Liver (tissue), 9 donors: Measurements from ENCODE around the gene NSG1. TPM values are rescaled to one million over a fixed set of nuclear protein-coding genes. Genes with fewer than 3 reads are reported as not detected.

Source experiments
- DNase-seq: peaks from one replicate; pipeline ENCODE4 v3.0.0-alpha.2; 2017; ENCODE audit warnings: low spot score
- H3K27ac ChIP-seq, 2 donors: one replicate each; pipeline ENCODE4 v1.7.0; 2013; ENCODE audit warnings: inconsistent platforms in 2 of 2, low read length in 2 of 2, control low read depth in 1 of 2, low read depth in 1 of 2, mild to moderate bottlenecking in 1 of 2
- H3K27me3 ChIP-seq, 4 donors: one replicate each; pipeline versions ENCODE4 v1.6.1 to v1.7.0; 2013; ENCODE audit warnings: low read length in 3 of 4, inconsistent platforms in 1 of 4, mild to moderate bottlenecking in 1 of 4, moderate library complexity in 1 of 4; ENCODE audit not compliant: control insufficient read depth in 4 of 4, insufficient read depth in 4 of 4
- H3K36me3 ChIP-seq, 4 donors: one replicate each; pipeline versions ENCODE4 v1.6.1 to v1.7.0; 2013; ENCODE audit warnings: low read length in 3 of 4, mild to moderate bottlenecking in 3 of 4, low read depth in 1 of 4, moderate library complexity in 1 of 4; ENCODE audit not compliant: control insufficient read depth in 4 of 4, insufficient read depth in 3 of 4
- H3K4me1 ChIP-seq, 4 donors: one replicate each; pipeline versions ENCODE4 v1.6.1 to v1.7.0; 2013; ENCODE audit warnings: low read length in 3 of 4, mild to moderate bottlenecking in 3 of 4, moderate library complexity in 1 of 4; ENCODE audit not compliant: control insufficient read depth in 4 of 4, insufficient read depth in 4 of 4
- H3K4me3 ChIP-seq, 3 donors: one replicate each; pipeline versions ENCODE4 v1.6.1 to v1.7.0; 2013; ENCODE audit warnings: low read length in 3 of 3, control low read depth in 1 of 3, low read depth in 1 of 3, mild to moderate bottlenecking in 1 of 3
- H3K9ac ChIP-seq, 2 donors: one replicate each; pipeline ENCODE4 v1.7.0; 2013; ENCODE audit warnings: low read length in 2 of 2, mild to moderate bottlenecking in 2 of 2, moderate library complexity in 2 of 2, control low read depth in 1 of 2, low read depth in 1 of 2
- H3K9me3 ChIP-seq, 4 donors: one replicate each; pipeline versions ENCODE4 v1.6.1 to v1.7.0; 2013; ENCODE audit warnings: low read length in 3 of 4; ENCODE audit not compliant: control insufficient read depth in 4 of 4
- ATF3 ChIP-seq: IDR thresholded peaks from 2 replicates; pipeline ENCODE4 v1.6.1; 2016; ENCODE audit warnings: antibody characterized with exemption
- CTCF ChIP-seq: fragments of 150-350 bp; IDR thresholded peaks from 2 replicates; pipeline ENCODE4 v1.5.1; 2017; ENCODE audit warnings: improper control_type of control experiment, low read depth, low read length; ENCODE audit not compliant: missing input control
- EGR1 ChIP-seq, 2 donors: IDR thresholded peaks; 2 replicates each; pipeline ENCODE4 v1.6.1; 2016 to 2018; ENCODE audit warnings: antibody characterized with exemption in 2 of 2, low read depth in 2 of 2
- FOXA1 ChIP-seq: IDR thresholded peaks from 2 replicates; pipeline ENCODE4 v1.6.1; 2016; ENCODE audit warnings: antibody characterized with exemption
- FOXA2 ChIP-seq: IDR thresholded peaks from 2 replicates; pipeline ENCODE4 v1.6.1; 2016; ENCODE audit warnings: antibody characterized with exemption
- GABPA ChIP-seq, 2 donors: IDR thresholded peaks in 1 of 2; conservative IDR thresholded peaks in 1 of 2; 2 replicates each; pipeline ENCODE4 v1.6.1; 2016; ENCODE audit warnings: antibody characterized with exemption in 2 of 2, mild to moderate bottlenecking in 1 of 2, moderate library complexity in 1 of 2
- HNF4A ChIP-seq, 2 donors: conservative IDR thresholded peaks; 2 replicates each; pipeline ENCODE4 v1.6.1; 2016; ENCODE audit warnings: antibody characterized with exemption in 2 of 2, mild to moderate bottlenecking in 2 of 2
- HNF4G ChIP-seq: IDR thresholded peaks from 2 replicates; pipeline ENCODE4 v1.6.1; 2016; ENCODE audit warnings: antibody characterized with exemption
- JUND ChIP-seq, 2 donors: IDR thresholded peaks; 2 replicates each; pipeline ENCODE4 v1.6.1; 2016; ENCODE audit warnings: antibody characterized with exemption in 2 of 2
- MAX ChIP-seq: IDR thresholded peaks from 2 replicates; pipeline ENCODE4 v1.6.1; 2016; ENCODE audit warnings: antibody characterized with exemption
- NR2F2 ChIP-seq: IDR thresholded peaks from 2 replicates; pipeline ENCODE4 v1.6.1; 2016; ENCODE audit warnings: antibody characterized with exemption
- RAD21 ChIP-seq, 2 donors: IDR thresholded peaks; 2 replicates each; pipeline ENCODE4 v1.6.1; 2016; ENCODE audit warnings: antibody characterized with exemption in 2 of 2, mild to moderate bottlenecking in 2 of 2
- RXRA ChIP-seq, 2 donors: IDR thresholded peaks; 2 replicates each; pipeline ENCODE4 v1.6.1; 2017 to 2018; ENCODE audit warnings: antibody characterized with exemption in 2 of 2, mild to moderate bottlenecking in 1 of 2
- SP1 ChIP-seq: IDR thresholded peaks from 2 replicates; pipeline ENCODE4 v1.6.1; 2018; ENCODE audit warnings: antibody characterized with exemption, mild to moderate bottlenecking
- TAF1 ChIP-seq: conservative IDR thresholded peaks from 2 replicates; pipeline ENCODE4 v1.6.1; 2016; ENCODE audit warnings: antibody characterized with exemption, mild to moderate bottlenecking
- YY1 ChIP-seq: IDR thresholded peaks from 2 replicates; pipeline ENCODE4 v1.6.1; 2016; ENCODE audit warnings: antibody characterized with exemption, mild to moderate bottlenecking
- ZBTB33 ChIP-seq: IDR thresholded peaks from 2 replicates; pipeline ENCODE4 v1.6.1; 2016; ENCODE audit warnings: antibody characterized with exemption
- WGBS: extraction: QIAGEN DNeasy Blood & Tissue Kit; methylation state at CpG from one replicate; pipeline ENCODE4 v1.1.7; 2013; 5-methylcytosine and 5-hydroxymethylcytosine counted together
- polyA plus RNA-seq, 2 donors: library from polyadenylated mRNA; stranded (reverse) in 1 of 2; unstranded in 1 of 2; fragments of 200-250 nt in 1 of 2; fragments of >200 nt in 1 of 2; fragmentation: Nextera tagmentation in 1 of 2; extraction: Ambion mirVana in 1 of 2; gene quantifications; one replicate each; pipeline versions ENCODE4 v1.2.1 to v1.2.3, GENCODE V29; 2013 to 2015
- total RNA-seq, 2 donors: library from RNA; depleted of rRNA; stranded (reverse); fragments of >200 nt; gene quantifications; one replicate each; pipeline ENCODE4 v1.2.3, GENCODE V29; 2014
- donor health status: healthy.
- donor health status: healthy.
- donor health status: healthy.
- donor health status: healthy.
- donor health status: healthy.

Gene NSG1
- total and polyA plus RNA-seq, 4 donors, result under 0.01 to 0.33 (median 0.13) TPM

- Histone ChIP-seq H3K27me3 (peaks cover 0 to 18% (median 6%) of the 10 kb centered on the region in 4 donors), H3K9ac (no peak overlapping the region), H3K4me3 (peak overlapping the region in 1 of 3 donors; percentile 36), H3K36me3 (no peaks in the 10 kb centered on the region), H3K4me1 (peaks cover 5 to 23% (median 12%) of the 10 kb centered on the region in 4 donors), H3K9me3 (no peaks in the 10 kb centered on the region), H3K27ac (no peak overlapping the region)
- no peak for DNase-seq
- 5% methylated on average over 62 of the region's 62 CpGs for WGBS
- TF ChIP-seq YY1, result no peak
- TF ChIP-seq FOXA2, result no peak
- TF ChIP-seq HNF4G, result no peak
- TF ChIP-seq JUND (IDR thresholded peaks at IDR 0.05), result no peak
- TF ChIP-seq RXRA (IDR thresholded peaks at IDR 0.05), result no peak
- no peak for TF ChIP-seq RAD21 (IDR thresholded peaks at IDR 0.05)
- no peak for TF ChIP-seq FOXA1
- TF ChIP-seq CTCF, result no peak
- no peak for TF ChIP-seq SP1
- no peak for TF ChIP-seq ZBTB33
- TF ChIP-seq TAF1, result no peak
- no peak for TF ChIP-seq EGR1 (IDR thresholded peaks at IDR 0.05; ENCODE audit: low read depth in 2 of 2)
- no peak for TF ChIP-seq MAX
- TF ChIP-seq HNF4A (conservative IDR thresholded peaks at IDR 0.05), result no peak
- no peak for TF ChIP-seq ATF3
- no peak for TF ChIP-seq NR2F2
Measured at GRCh38 chr4:4387531-4388310, 819 bp downstream of the NSG1 start.

- no peaks in the 10 kb centered on the region for H3K36me3 ChIP-seq
Measured at GRCh38 chr4:4388311-4388790, 1.4 kb downstream of the NSG1 start.

More at GRCh38 chr4:4388311-4388790, 1.4 kb downstream of the NSG1 start:
- H3K4me3 ChIP-seq, result no peak overlapping the region
- peaks cover 0 to 18% (median 6%) of the 10 kb centered on the region in 4 donors for H3K27me3 ChIP-seq
- TF ChIP-seq MAX (no peak), GABPA (IDR thresholded peaks at IDR 0.05 in 1 of 2, conservative IDR thresholded peaks at IDR 0.05 in 1 of 2) (no peak), YY1 (no peak), HNF4G (no peak), RXRA (IDR thresholded peaks at IDR 0.05) (no peak), TAF1 (no peak), FOXA2 (no peak), HNF4A (conservative IDR thresholded peaks at IDR 0.05) (no peak), JUND (IDR thresholded peaks at IDR 0.05) (no peak), CTCF (no peak)
- 36% methylated on average over 8 of the region's 8 CpGs for WGBS
- no peaks in the 10 kb centered on the region for H3K9me3 ChIP-seq
- no peak overlapping the region for H3K9ac ChIP-seq
- peaks cover 5 to 23% (median 12%) of the 10 kb centered on the region in 4 donors for H3K4me1 ChIP-seq
- H3K27ac ChIP-seq, result no peak overlapping the region
- no peak for DNase-seq
